ENCODE measurements around the gene CHRNB1.

CHRNB1 gene

GRCh38 chr17:7426896-7427489 is 17.9 kb upstream of the CHRNB1 start:
- ChIA-PET CTCF (no interaction called here), POLR2A (ENCODE audit: low non-redundant PET) (no interaction called here)
- DNase-seq (ENCODE audit: low spot score): no peak
- H3K27ac ChIP-seq: no peak overlapping the region
- TF ChIP-seq, protein P1, sequence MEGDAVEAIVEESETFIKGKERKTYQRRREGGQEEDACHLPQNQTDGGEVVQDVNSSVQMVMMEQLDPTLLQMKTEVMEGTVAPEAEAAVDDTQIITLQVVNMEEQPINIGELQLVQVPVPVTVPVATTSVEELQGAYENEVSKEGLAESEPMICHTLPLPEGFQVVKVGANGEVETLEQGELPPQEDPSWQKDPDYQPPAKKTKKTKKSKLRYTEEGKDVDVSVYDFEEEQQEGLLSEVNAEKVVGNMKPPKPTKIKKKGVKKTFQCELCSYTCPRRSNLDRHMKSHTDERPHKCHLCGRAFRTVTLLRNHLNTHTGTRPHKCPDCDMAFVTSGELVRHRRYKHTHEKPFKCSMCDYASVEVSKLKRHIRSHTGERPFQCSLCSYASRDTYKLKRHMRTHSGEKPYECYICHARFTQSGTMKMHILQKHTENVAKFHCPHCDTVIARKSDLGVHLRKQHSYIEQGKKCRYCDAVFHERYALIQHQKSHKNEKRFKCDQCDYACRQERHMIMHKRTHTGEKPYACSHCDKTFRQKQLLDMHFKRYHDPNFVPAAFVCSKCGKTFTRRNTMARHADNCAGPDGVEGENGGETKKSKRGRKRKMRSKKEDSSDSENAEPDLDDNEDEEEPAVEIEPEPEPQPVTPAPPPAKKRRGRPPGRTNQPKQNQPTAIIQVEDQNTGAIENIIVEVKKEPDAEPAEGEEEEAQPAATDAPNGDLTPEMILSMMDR (conservative IDR thresholded peaks at IDR 0.05; ENCODE audit: low read depth): no peak

- ChIA-PET CTCF (interaction anchor here (0.6 kb wide), 1 partner anchor 133 kb away, joined by 5 read pairs; no protein-coding TSS in a partner anchor), POLR2A (ENCODE audit: low non-redundant PET) (interaction anchor here (0.6 kb wide), 1 partner anchor 18 kb away, joined by 3 read pairs; no protein-coding TSS in a partner anchor)
- DNase-seq (ENCODE audit: low spot score): no peak
- TF ChIP-seq, protein P1 (conservative IDR thresholded peaks at IDR 0.05; ENCODE audit: low read depth): no peak
- no peak overlapping the region for H3K27ac ChIP-seq
Measured at GRCh38 chr17:7427549-7427948, 17.3 kb upstream of the CHRNB1 start.

DNA sequence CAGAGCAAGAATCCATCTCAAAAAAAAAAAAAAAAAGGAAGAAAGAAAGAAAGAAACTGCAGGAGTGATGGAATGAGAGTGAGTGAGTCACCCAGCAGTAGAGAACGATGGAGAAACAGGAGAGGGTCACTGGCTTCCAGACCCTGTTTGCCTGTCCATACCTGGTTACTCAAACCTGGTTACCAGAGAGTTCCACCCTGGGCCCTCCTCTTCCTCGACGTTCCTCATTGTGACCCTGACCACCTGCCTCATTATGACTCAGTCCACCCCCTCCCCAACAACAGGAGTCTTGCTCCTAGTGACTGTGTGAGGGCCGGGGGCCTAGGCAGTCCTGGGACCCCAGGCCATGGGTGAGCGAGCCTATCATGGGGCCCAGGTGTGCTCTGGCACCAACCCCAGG is 16.3 kb upstream of the CHRNB1 start, which contains the start of gene SPEM3:
TSS of gene SPEM3 (plus strand) at position 301 of the 400 bp plus-strand sequence. CDS start at position 347, 46 bp downstream.
- ChIA-PET POLR2A (ENCODE audit: low non-redundant PET) (no interaction called here), CTCF (interaction anchor here (0.7 kb wide), 1 partner anchor 62 kb away, joined by 3 read pairs; no protein-coding TSS in a partner anchor)
- DNase-seq (ENCODE audit: low spot score): no peak
- H3K27ac ChIP-seq: no peak within 1 kb of the TSS
- TF ChIP-seq, protein P1 (conservative IDR thresholded peaks at IDR 0.05; ENCODE audit: low read depth): no peak

- TF ChIP-seq, protein P1 (conservative IDR thresholded peaks at IDR 0.05; ENCODE audit: low read depth): no peak
- CTCF ChIA-PET: no interaction called here
Measured at GRCh38 chr17:7429722-7430121, 15.1 kb upstream of the CHRNB1 start.

GRCh38 chr17:7431231-7431630 is 13.6 kb upstream of the CHRNB1 start:
- TF ChIP-seq, protein P1 (conservative IDR thresholded peaks at IDR 0.05; ENCODE audit: low read depth): no peak
- H3K27ac ChIP-seq: no peak overlapping the region
- ChIA-PET POLR2A (ENCODE audit: low non-redundant PET) (no interaction called here), CTCF (no interaction called here)
- no peak for DNase-seq (ENCODE audit: low spot score)

More at GRCh38 chr17:7429722-7430121, 15.1 kb upstream of the CHRNB1 start:
- POLR2A ChIA-PET (ENCODE audit: low non-redundant PET): no interaction called here
- no peak for DNase-seq (ENCODE audit: low spot score)
- H3K27ac ChIP-seq: no peak overlapping the region

DNA sequence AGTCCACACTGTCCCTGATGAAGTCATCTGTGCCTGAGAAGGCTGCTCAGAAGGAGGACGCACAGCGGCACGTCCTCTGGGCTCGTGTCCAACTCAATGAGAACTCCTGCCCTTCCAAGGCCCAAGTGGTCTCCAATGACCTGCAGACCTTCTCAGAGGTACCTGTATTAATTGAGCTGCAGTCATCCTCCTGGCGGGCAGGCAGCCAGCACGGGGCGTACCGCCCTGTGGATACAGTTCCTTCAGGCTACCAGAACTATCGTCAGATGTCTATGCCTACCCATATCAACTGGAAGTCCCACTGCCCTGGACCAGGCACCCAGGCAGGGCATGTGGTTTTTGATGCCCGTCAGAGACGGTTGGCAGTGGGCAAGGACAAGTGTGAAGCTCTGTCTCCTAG is 12.6 kb upstream of the CHRNB1 start:
- ChIA-PET CTCF (interaction anchor here (0.7 to 0.8 kb wide), 2 partner anchors 81 to 253 kb away, joined by 3 read pairs; no protein-coding TSS in a partner anchor), POLR2A (ENCODE audit: low non-redundant PET) (interaction anchor here (0.7 kb wide), 1 partner anchor 129 kb away, joined by 3 read pairs; no protein-coding TSS in a partner anchor)
- TF ChIP-seq, protein P1 (conservative IDR thresholded peaks at IDR 0.05; ENCODE audit: low read depth): no peak
- H3K27ac ChIP-seq: no peak overlapping the region
- no peak for DNase-seq (ENCODE audit: low spot score)

All from RWPE1 (cell line).